T-helper 2 cell (primary cell): ENCODE results near the gene OR9Q1.

Experiments
- DNase-seq, 5 experiments: peaks; one replicate each; pipeline versions ENCODE4 v3.0.0 to v3.0.0-alpha.2; 2012 to 2022

Gene OR9Q1

GRCh38 chr11:58034471-58034870 lies 10.8 kb downstream of the OR9Q1 start:
- DNase-seq, result no peak

- DNase-seq, result no peak
These were observed 15.9 kb downstream of the OR9Q1 start for GRCh38 chr11:58039589-58039988.

GRCh38 chr11:58043379-58043778 lies 19.7 kb downstream of the OR9Q1 start:
- DNase-seq, result no peak

GRCh38 chr11:58046231-58046630 lies 22.6 kb downstream of the OR9Q1 start:
- DNase-seq, result no peak

- DNase-seq, result no peak
These were observed 24.1 kb downstream of the OR9Q1 start for GRCh38 chr11:58047818-58048217.

- DNase-seq, result no peak
These were observed 32.2 kb downstream of the OR9Q1 start for GRCh38 chr11:58055806-58056401.

- DNase-seq, result no peak
These were observed 33.8 kb downstream of the OR9Q1 start for GRCh38 chr11:58057481-58057880.

GRCh38 chr11:58058276-58059006 lies 34.8 kb downstream of the OR9Q1 start:
- DNase-seq, result no peak

- DNase-seq, result no peak
These were observed 35.3 kb downstream of the OR9Q1 start for GRCh38 chr11:58059007-58059350.

- no peak for DNase-seq
These were observed 36.9 kb downstream of the OR9Q1 start for GRCh38 chr11:58060535-58060934.

- DNase-seq, result no peak
These were observed 37.4 kb downstream of the OR9Q1 start for GRCh38 chr11:58060939-58061672.

GRCh38 chr11:58061813-58062212 lies 38.1 kb downstream of the OR9Q1 start:
- no peak for DNase-seq

GRCh38 chr11:58067685-58068084 lies 44.0 kb downstream of the OR9Q1 start:
- no peak for DNase-seq

- no peak for DNase-seq
These were observed 45.0 kb downstream of the OR9Q1 start for GRCh38 chr11:58068655-58069054.

GRCh38 chr11:58070585-58070984 lies 46.9 kb downstream of the OR9Q1 start:
- no peak for DNase-seq

GRCh38 chr11:58075781-58076180 lies 52.1 kb downstream of the OR9Q1 start:
- no peak for DNase-seq

GRCh38 chr11:58086528-58086927 lies 62.8 kb downstream of the OR9Q1 start:
- no peak for DNase-seq

- DNase-seq, result no peak
These were observed 73.8 kb downstream of the OR9Q1 start for GRCh38 chr11:58097437-58097836.

GRCh38 chr11:58121096-58121495 lies 97.4 kb downstream of the OR9Q1 start:
- DNase-seq, result no peak

- no peak for DNase-seq
These were observed 101.8 kb downstream of the OR9Q1 start, which contains the start of gene OR9I1 for GRCh38 chr11:58125469-58125868. TSS of gene OR9I1 (minus strand) at chr11:58125530. CDS start at chr11:58119444, 6,086 bp downstream.

GRCh38 chr11:58127350-58127749 lies 103.7 kb downstream of the OR9Q1 start:
- no peak for DNase-seq

GRCh38 chr11:58133309-58134076 lies 109.8 kb downstream of the OR9Q1 start:
- DNase-seq, result no peak

- no peak for DNase-seq
These were observed 110.5 kb downstream of the OR9Q1 start for GRCh38 chr11:58134151-58134550.
